ENCODE data around the gene ANK3. TPM values are rescaled to one million over a fixed set of nuclear protein-coding genes. Genes with fewer than 3 reads are reported as not detected.

Gene ANK3
- total RNA-seq, 2 donors from 2014 or later, result 41.0 to 113 TPM

DNA sequence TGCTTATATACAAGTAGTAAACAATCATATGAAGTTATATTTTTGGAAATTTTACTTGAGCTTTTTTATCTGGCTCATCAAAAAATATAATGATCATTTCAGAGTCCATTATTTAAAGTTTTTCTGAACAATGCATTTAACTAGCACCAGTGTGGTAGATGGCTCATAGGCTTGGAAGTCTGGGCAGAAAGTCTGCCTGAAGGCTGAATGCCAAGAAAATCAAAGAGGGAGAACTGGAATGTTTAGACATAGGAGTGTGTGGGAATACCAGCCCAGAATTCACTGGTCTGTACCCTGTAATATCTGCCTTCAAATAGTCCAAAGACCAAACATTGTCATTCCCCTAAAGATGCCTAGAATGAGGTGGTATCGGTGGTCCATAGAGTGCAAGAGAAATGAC, 40.3 kb upstream of the ANK3 start:
- no peak overlapping the region for H3K4me3 ChIP-seq
- no peaks in the 10 kb centered on the region for H3K27me3 ChIP-seq
- ATAC-seq (no peak), DNase-seq (no peak)
- no peaks in the 10 kb centered on the region for H3K9me3 ChIP-seq
- no peaks in the 10 kb centered on the region for H3K4me1 ChIP-seq
- no peak overlapping the region for H3K27ac ChIP-seq
- 92 to 100% methylated on average over 1 of the region's 1 CpG for WGBS, 2 donors
- intact Hi-C loops (cut with DNase I), result loop anchor here (10.0 kb wide), 1 partner anchor 325 kb away; no protein-coding TSS in a partner anchor
- no peaks in the 10 kb centered on the region for H3K36me3 ChIP-seq (replicated peaks in 1 of 2; ENCODE audit: insufficient read depth in 1 of 2, low read depth in 2 of 2)
- TF ChIP-seq, protein P1, sequence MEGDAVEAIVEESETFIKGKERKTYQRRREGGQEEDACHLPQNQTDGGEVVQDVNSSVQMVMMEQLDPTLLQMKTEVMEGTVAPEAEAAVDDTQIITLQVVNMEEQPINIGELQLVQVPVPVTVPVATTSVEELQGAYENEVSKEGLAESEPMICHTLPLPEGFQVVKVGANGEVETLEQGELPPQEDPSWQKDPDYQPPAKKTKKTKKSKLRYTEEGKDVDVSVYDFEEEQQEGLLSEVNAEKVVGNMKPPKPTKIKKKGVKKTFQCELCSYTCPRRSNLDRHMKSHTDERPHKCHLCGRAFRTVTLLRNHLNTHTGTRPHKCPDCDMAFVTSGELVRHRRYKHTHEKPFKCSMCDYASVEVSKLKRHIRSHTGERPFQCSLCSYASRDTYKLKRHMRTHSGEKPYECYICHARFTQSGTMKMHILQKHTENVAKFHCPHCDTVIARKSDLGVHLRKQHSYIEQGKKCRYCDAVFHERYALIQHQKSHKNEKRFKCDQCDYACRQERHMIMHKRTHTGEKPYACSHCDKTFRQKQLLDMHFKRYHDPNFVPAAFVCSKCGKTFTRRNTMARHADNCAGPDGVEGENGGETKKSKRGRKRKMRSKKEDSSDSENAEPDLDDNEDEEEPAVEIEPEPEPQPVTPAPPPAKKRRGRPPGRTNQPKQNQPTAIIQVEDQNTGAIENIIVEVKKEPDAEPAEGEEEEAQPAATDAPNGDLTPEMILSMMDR (IDR thresholded peaks at IDR 0.05), result no peak
- TF ChIP-seq POLR2A (IDR thresholded peaks at IDR 0.05), result no peak

- no peak for DNase-seq
Observed at GRCh38 chr10:60429084-60429849, 39.6 kb upstream of the ANK3 start.

DNA sequence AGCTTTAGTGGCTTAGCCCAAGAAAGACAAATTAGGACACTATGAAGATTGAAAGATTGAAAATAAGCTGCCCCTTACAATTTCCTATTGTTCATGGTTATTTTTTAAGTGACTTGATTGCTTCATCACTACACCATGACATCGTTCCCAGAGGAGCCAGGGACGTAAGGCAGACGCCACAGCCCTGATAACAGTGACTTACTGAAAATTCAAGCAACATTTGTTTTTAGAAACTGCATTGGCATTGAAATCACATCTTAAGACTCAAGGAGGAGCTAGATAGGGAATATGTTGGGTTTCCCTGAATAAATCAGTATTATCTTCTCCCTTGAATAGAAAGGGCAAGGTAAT, 38.7 kb upstream of the ANK3 start:
- no peak for TF ChIP-seq POLR2A (IDR thresholded peaks at IDR 0.05)
- no peak overlapping the region for H3K4me3 ChIP-seq
- no peaks in the 10 kb centered on the region for H3K9me3 ChIP-seq
- no peak for ATAC-seq
- DNase-seq, result no peak
- intact Hi-C loops (cut with DNase I), result no loop called here
- no peaks in the 10 kb centered on the region for H3K36me3 ChIP-seq (replicated peaks in 1 of 2; ENCODE audit: insufficient read depth in 1 of 2, low read depth in 2 of 2)
- no peaks in the 10 kb centered on the region for H3K27me3 ChIP-seq
- H3K27ac ChIP-seq, result no peak overlapping the region
- 82 to 96% methylated on average over 3 of the region's 3 CpGs for WGBS, 2 donors
- no peaks in the 10 kb centered on the region for H3K4me1 ChIP-seq

More at GRCh38 chr10:60429084-60429849, 39.6 kb upstream of the ANK3 start:
- no peaks in the 10 kb centered on the region for H3K4me1 ChIP-seq
- no peak overlapping the region for H3K4me3 ChIP-seq
- intact Hi-C loops (cut with DNase I), result no loop called here
- no peak for ATAC-seq
- H3K9me3 ChIP-seq, result no peaks in the 10 kb centered on the region
- WGBS, 2 donors, result 77 to 85% methylated on average over 2 of the region's 2 CpGs
- no peaks in the 10 kb centered on the region for H3K36me3 ChIP-seq (replicated peaks in 1 of 2; ENCODE audit: insufficient read depth in 1 of 2, low read depth in 2 of 2)
- H3K27me3 ChIP-seq, result no peaks in the 10 kb centered on the region
- H3K27ac ChIP-seq, result no peak overlapping the region
- no peak for TF ChIP-seq POLR2A (IDR thresholded peaks at IDR 0.05)
- TF ChIP-seq, protein P1 (IDR thresholded peaks at IDR 0.05), result no peak

- no peaks in the 10 kb centered on the region for H3K4me1 ChIP-seq
- no peak for ATAC-seq
- no peaks in the 10 kb centered on the region for H3K9me3 ChIP-seq
- H3K27me3 ChIP-seq, result no peaks in the 10 kb centered on the region
- H3K36me3 ChIP-seq (replicated peaks in 1 of 2; ENCODE audit: insufficient read depth in 1 of 2, low read depth in 2 of 2), result no peaks in the 10 kb centered on the region
- H3K27ac ChIP-seq, result no peak overlapping the region
- WGBS, 2 donors, result 82 to 92% methylated on average over 3 of the region's 3 CpGs
- DNase-seq, result no peak
- no peak overlapping the region for H3K4me3 ChIP-seq
- intact Hi-C loops (cut with DNase I), result no loop called here
- TF ChIP-seq, protein P1 (IDR thresholded peaks at IDR 0.05), result no peak
- TF ChIP-seq POLR2A (IDR thresholded peaks at IDR 0.05), result no peak
Observed at GRCh38 chr10:60427709-60428386, 38.2 kb upstream of the ANK3 start.

GRCh38 chr10:60427148-60427547, 37.5 kb upstream of the ANK3 start:
- no peak overlapping the region for H3K27ac ChIP-seq
- DNase-seq, result no peak
- H3K4me3 ChIP-seq, result no peak overlapping the region
- 91 to 100% methylated on average over 1 of the region's 1 CpG for WGBS, 2 donors
- no peaks in the 10 kb centered on the region for H3K36me3 ChIP-seq (replicated peaks in 1 of 2; ENCODE audit: insufficient read depth in 1 of 2, low read depth in 2 of 2)
- TF ChIP-seq, protein P1 (IDR thresholded peaks at IDR 0.05), result no peak
- no peak for TF ChIP-seq POLR2A (IDR thresholded peaks at IDR 0.05)
- no peaks in the 10 kb centered on the region for H3K27me3 ChIP-seq
- no peak for ATAC-seq
- intact Hi-C loops (cut with DNase I), result no loop called here
- H3K4me1 ChIP-seq, result no peaks in the 10 kb centered on the region
- no peaks in the 10 kb centered on the region for H3K9me3 ChIP-seq
